ENCODE measurements around the gene PDSS2. TPM values are rescaled to one million over a fixed set of nuclear protein-coding genes. Genes with fewer than 3 reads are reported as not detected.

Gene PDSS2
- total and polyA plus RNA-seq, 11 donors, result 7.2 to 24.4 (median 14.4) TPM

- no peak for TF ChIP-seq POLR2A (IDR thresholded peaks at IDR 0.05)
- TF ChIP-seq, protein P1, sequence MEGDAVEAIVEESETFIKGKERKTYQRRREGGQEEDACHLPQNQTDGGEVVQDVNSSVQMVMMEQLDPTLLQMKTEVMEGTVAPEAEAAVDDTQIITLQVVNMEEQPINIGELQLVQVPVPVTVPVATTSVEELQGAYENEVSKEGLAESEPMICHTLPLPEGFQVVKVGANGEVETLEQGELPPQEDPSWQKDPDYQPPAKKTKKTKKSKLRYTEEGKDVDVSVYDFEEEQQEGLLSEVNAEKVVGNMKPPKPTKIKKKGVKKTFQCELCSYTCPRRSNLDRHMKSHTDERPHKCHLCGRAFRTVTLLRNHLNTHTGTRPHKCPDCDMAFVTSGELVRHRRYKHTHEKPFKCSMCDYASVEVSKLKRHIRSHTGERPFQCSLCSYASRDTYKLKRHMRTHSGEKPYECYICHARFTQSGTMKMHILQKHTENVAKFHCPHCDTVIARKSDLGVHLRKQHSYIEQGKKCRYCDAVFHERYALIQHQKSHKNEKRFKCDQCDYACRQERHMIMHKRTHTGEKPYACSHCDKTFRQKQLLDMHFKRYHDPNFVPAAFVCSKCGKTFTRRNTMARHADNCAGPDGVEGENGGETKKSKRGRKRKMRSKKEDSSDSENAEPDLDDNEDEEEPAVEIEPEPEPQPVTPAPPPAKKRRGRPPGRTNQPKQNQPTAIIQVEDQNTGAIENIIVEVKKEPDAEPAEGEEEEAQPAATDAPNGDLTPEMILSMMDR (IDR thresholded peaks at IDR 0.05), result no peak
- 88 to 90% (median 89%) methylated on average over 1 of the region's 1 CpG for WGBS, 4 donors
- intact Hi-C loops (cut with DNase I), result loop anchor here in 1 of 10 donors (10.0 kb wide), 1 partner anchor 101 kb away; the partner anchor contains the start of gene PDSS2
- no peaks in the 10 kb centered on the region for H3K9me3 ChIP-seq
- no peaks in the 10 kb centered on the region for H3K36me3 ChIP-seq
- no peak overlapping the region for H3K4me3 ChIP-seq
- H3K4me1 ChIP-seq, result peaks cover 0 to 15% (median 0%) of the 10 kb centered on the region in 12 donors
- DNase-seq (no peak), ATAC-seq (no peak)
- H3K27ac ChIP-seq, result no peak overlapping the region
- no peaks in the 10 kb centered on the region for H3K27me3 ChIP-seq
Observed at GRCh38 chr6:107353773-107354382, 105.5 kb downstream of the PDSS2 start.

DNA sequence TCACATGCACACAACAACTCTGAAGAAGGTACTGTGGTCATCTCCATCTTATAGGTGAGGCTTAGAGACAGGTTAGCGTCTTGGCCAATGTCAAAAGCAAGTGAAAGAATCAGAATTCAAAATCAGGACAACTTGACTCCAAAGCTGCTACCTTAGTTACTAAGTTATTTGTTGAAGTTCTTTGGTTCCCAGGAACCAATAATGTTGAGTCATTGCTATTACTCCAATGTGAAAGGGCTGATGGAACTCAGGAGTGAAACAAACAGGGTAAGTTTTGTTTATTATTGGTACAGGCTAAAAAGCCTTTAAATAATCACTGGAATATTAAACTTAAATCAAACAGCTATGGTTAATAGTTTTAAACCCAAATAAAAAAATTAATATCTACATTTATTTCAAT lies 111.1 kb downstream of the PDSS2 start:
- no peak for TF ChIP-seq POLR2A (IDR thresholded peaks at IDR 0.05)
- TF ChIP-seq, protein P1 (IDR thresholded peaks at IDR 0.05), result no peak
- H3K4me3 ChIP-seq, result no peak overlapping the region
- intact Hi-C loops (cut with DNase I), result no loop called here

GRCh38 chr6:107345393-107345792 lies 114.0 kb downstream of the PDSS2 start:
- ATAC-seq (no peak), DNase-seq (no peak)
- H3K27me3 ChIP-seq, result no peaks in the 10 kb centered on the region
- intact Hi-C loops (cut with DNase I), result no loop called here
- no peaks in the 10 kb centered on the region for H3K36me3 ChIP-seq
- H3K27ac ChIP-seq, result no peak overlapping the region
- no peak overlapping the region for H3K4me3 ChIP-seq
- no peaks in the 10 kb centered on the region for H3K4me1 ChIP-seq
- H3K9me3 ChIP-seq, result no peaks in the 10 kb centered on the region
- TF ChIP-seq, protein P1 (IDR thresholded peaks at IDR 0.05), result no peak
- TF ChIP-seq POLR2A (IDR thresholded peaks at IDR 0.05), result no peak

More for the DNA sequence above, 111.1 kb downstream of the PDSS2 start:
- no peaks in the 10 kb centered on the region for H3K27me3 ChIP-seq
- no peak for DNase-seq
- 97 to 100% (median 99%) methylated on average over 1 of the region's 1 CpG for WGBS, 4 donors
- ATAC-seq, result no peak
- H3K27ac ChIP-seq, result no peak overlapping the region
- H3K4me1 ChIP-seq, result no peaks in the 10 kb centered on the region
- no peaks in the 10 kb centered on the region for H3K9me3 ChIP-seq
- no peaks in the 10 kb centered on the region for H3K36me3 ChIP-seq

DNA sequence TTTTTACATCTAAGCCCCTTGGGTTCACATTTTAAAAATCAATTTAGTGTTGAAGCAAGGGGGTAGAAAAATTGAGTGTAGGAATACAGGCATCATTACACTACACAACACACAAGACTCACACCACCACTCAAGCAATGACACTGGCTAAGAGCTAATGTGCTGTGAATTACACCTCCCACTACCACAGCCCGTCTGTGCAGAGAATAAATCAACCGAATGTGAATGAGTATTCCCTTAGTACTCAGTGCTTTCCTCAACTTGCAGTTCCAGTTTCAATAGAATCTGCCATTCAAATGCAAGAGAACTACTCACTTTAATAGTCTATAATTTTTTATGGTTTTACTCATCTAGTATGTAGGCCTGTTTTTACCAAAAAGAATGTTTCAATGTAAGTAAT lies 114.4 kb downstream of the PDSS2 start:
- H3K9me3 ChIP-seq, result no peaks in the 10 kb centered on the region
- no peak overlapping the region for H3K4me3 ChIP-seq
- H3K4me1 ChIP-seq, result no peaks in the 10 kb centered on the region
- WGBS, 4 donors, result 90 to 94% (median 92%) methylated on average over 2 of the region's 2 CpGs
- intact Hi-C loops (cut with DNase I), result no loop called here
- no peak for ATAC-seq
- TF ChIP-seq, protein P1 (IDR thresholded peaks at IDR 0.05), result no peak
- TF ChIP-seq POLR2A (IDR thresholded peaks at IDR 0.05), result no peak
- no peaks in the 10 kb centered on the region for H3K27me3 ChIP-seq
- no peak for DNase-seq
- H3K27ac ChIP-seq, result no peak overlapping the region
- H3K36me3 ChIP-seq, result no peaks in the 10 kb centered on the region

All from heart left ventricle (tissue), 16 donors.